Activated CD4-positive, CD25-positive, alpha-beta regulatory T cell (primary cell): ENCODE measurements around the gene MYLK3.

ENCODE experiments used
- DNase-seq, 4 experiments: peaks; one replicate each; lab custom pipeline; 2025; lab: John Stamatoyannopoulos, UW

MYLK3 gene

DNA sequence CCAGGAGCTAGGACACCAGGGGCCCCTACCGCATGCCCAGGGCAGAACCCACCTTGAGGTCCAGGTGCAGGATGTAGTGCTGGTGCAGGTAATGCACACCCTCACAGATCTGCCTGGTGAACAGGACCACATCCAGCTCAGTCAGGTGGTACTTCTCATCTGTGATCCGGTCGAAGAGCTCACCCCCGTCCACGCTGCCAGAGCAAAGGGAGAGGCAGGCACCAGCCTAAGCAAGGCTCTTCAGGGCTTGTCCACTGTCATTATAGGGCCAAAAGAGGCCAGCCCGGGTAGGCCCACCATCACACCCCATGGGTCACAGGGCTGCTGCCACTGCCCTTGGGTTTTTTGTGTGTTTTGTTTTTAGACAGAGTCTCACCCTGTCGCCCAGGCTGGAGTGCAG is 21.0 kb downstream of the MYLK3 start:
- no peak for DNase-seq

DNA sequence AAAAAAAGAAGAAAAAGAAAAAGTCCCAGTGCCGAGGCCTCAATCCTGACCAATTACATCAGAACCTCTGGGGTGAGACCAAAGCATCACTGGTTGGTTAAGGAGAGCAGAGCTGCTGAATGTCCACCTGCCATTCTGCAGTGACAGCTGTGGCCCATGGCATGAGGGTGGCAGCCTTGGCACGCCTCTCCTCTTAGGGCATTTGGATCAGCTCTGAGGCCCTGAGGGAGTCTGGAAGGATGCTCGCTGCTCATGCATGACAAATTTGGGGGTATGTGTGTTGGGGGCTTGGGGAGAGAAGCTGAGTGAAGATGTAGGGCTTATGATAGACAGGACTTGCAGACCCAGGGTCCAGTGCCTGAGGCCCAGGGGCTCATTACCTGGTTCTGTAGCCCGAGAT is 26.3 kb downstream of the MYLK3 start:
- no peak for DNase-seq

DNA sequence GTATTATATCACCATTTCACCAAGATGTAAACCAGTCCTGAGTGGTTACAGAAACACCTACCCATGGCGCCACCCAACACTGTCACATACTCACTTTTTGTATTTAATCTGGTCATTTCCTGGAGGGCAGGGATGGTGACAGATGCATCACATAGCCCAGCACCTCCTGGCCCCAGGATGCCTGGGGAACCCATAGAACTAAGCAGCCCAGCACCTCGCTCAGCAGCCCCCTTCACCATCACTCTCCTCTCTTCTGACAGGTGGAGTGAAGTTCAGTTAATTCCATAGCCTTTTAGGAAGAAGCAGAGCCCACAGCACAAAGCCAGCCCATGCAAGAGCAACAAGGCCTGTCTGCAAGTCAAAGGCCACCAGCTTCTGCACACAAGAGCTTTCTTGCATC is 27.5 kb downstream of the MYLK3 start:
- no peak for DNase-seq

DNA sequence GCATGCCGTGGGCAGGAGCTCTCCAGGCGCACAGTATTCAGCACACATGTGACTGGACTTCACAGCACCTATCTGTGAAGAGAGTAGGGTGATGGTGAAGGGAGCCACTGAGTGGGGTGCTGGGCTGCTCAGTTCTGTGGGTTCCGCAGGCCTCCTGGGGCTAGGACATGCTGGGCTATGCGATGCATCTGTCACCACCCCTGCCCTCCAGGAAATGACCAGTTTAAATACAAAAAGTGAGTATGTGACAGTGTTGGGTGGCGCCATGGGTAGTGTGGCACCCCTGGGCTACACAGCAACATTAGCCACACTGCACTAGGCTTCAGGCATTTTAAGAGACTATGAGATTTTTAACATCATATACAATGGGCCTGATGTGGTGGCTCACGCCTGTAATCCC is 28.6 kb downstream of the MYLK3 start:
- DNase-seq = no peak

DNA sequence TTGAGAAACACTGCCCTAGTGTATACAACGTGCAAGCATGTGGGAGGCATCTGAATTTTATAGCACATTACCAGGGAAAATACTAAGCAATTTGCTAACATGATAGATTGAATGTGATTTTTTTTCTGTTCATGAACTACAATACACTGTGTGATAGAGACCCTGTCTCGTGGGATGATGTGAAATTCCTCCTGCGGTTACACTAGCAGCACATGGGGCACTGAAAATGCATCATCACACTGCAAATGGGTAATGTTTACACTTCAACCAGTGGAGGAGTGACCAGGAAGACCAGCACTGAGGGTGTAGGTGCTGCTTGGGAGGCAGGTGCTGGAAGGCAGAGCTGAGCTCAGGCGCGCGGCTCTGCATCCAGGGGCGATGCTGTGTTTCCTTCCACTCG is 29.9 kb downstream of the MYLK3 start:
- no peak for DNase-seq

DNA sequence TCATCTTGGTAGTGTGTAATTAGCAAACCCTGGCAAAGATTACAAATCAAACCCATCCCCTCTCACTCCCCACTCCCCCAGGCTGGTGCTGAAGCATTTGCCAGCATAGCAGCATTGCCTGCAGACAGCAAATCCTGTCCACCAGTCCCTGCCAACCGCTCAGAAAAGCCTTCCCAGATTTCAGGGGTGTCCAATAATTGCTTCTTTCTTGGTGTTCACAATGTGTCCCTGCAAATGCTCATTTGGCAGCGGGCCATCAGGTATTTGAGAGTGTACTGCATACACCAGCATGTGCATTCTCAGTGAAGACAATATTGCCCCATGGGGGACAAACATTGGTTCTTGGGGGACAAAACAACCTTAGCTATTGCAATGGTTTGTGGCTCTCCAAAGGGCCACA is 30.5 kb downstream of the MYLK3 start:
- no peak for DNase-seq

DNA sequence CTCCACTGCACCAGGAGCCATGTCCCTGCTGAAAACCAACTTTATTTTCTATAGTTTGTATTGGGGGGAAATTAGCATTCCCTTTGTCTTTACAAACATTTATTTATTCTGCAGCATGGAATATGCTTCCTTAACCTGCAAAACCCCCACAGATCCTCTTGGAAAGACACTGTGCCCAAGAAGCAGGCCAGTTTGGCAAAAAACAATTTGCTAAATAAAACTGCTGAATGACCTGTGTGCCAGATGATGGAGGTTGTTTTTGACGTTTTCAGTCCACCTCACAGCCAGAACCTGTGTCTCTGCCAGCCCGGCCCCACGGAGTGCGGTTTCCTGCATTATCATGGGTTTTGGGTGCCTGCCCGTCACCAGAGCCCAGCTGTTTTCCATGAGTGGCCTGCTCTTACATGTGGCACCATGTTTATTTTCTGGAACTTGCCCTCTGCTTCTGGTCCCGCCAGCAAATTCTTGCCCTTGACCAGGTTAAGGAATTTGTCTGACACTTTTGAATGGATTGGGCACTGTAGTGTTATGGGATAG is 32.3 kb downstream of the MYLK3 start:
- no peak for DNase-seq

DNA sequence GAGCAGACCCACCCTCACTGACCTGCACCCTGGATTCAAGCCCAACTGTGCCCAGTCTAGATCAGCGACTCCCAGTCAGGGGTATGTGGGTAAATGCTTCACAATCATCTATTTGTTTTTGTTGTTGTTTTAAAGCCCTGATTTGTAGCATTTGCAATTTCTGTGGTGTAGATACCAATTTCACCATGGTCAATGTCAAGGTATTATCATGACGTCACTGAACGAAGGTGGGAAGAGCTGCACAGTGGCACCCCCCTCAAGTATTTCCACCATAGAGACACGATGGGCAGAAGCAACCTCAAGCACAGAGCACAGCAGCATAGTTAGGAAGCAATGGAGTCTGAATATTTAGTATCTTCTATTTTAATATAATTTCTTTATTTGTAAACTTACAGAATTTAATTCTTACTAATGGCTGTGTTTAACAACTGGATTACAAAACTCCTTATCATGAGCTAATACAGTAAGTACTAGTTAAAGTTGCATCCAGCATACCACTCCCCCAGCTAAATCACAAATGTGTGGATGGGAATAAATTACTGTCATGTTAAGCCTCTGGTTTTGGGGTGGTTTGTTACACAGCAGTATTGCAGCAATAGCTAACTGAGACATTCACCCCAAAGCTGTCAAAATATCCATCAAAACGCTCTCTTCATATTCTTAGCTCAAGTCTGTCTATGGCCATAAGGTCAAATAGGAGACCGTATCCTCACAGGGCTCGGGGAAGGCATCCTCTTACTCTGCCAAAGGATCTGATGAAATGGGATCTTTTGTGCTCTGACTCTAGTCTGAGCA is 33.1 kb downstream of the MYLK3 start:
- DNase-seq = no peak

DNA sequence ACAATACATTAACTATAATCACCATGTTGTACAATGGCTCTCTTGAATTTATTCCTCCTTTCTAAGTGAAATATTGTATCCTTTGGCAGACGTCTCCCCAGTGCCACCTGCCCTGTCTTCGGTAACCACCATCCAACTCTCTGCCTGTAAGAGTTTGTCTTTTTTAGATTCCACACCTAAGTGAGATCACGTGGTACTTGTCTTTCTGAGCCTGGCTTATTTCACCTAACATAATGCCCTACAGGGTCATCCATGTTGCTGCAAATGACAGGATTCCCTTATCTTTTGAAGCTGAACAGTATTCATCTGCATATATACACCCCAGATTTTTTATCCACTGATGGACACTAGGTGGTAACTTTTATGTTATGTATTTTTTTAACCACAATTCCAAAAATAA is 34.5 kb downstream of the MYLK3 start:
- no peak for DNase-seq

DNA sequence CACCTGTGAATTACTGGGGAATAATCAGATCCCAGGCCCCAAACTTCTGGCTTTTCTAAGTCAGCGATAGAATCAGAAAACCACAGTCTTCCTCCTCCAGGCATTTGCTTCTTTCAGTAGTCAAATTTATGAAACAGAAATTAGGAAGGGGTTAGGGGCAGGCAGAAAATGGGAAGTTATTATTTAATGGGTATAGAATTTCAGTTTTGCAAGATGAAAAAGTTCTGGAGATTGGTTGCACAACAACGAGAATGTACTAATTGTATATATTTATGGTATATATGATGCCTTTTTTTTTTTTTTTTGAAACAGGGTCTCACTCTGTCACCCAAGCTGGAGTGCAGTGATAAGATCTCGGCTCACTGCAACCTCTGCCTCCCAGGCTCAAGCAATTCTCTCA is 35.2 kb downstream of the MYLK3 start:
- DNase-seq = no peak

DNA sequence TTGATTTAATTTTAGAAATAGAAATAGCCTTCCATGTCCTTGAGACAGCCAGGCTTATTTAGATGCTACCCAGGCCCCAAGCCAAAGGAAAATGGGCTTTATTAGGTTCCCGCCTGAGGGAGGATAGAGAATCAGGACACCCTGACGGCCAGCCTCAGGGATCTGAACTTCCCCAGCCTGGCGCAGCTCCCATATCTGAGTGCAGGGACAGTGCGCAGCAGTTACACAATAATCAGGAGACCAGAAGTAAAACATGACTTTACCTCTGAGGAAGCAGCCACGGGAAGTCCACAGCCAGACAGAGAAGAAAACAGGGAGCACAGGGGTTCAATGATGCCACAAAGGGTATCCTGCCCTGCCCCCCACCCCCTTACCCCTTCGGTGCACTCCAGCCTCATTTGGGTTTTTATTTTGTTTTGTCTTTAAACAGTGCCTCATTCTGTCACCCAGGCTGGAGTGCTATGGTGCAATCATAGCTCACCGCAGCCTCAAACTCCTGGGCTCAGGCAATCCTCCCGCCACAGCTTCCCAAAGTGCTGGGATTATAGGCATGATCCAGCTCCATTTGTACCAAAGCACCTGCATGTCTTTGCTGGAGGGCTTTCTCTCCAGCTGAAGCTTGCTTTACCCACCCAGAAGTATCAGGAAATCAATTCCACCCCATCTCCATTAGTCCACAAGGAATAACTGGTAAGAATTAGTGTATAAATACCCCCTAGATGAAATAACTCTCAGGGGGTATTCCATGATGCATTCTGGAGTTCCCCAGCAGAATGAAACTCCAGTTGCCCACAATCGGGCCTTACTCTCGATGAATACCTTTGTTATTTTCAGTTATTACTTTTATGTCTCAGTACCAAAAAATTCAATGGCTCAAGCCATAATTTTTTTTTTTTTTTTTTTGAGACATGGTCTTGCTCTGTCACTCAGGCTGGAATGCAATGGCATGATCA is 36.8 kb downstream of the MYLK3 start:
- no peak for DNase-seq

DNA sequence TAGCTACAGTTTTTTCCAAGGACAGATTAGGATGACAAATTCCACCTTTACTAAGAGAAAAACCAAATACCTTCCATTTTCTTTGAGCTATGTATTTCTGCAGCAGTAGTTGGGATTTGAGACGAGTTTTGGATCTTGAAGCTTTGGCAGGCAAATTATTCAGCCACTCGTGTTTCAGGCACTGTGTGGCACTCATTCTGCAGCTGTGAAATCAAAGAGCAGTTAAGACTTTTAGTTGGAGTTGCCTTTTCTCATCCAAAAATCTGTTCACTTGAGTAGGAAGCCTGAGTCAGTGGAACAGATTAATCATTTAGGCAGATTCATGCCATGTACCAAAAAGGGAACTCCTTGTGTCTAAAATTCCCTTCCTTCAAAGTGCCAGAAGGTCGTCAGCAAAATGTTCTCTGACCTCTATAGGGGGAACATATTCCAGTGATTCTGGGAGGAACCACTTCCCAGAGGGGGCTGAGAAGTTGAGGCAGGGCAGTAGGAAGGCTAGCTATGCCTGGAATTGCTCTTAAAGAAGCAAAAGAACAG is 38.6 kb downstream of the MYLK3 start:
- no peak for DNase-seq

DNA sequence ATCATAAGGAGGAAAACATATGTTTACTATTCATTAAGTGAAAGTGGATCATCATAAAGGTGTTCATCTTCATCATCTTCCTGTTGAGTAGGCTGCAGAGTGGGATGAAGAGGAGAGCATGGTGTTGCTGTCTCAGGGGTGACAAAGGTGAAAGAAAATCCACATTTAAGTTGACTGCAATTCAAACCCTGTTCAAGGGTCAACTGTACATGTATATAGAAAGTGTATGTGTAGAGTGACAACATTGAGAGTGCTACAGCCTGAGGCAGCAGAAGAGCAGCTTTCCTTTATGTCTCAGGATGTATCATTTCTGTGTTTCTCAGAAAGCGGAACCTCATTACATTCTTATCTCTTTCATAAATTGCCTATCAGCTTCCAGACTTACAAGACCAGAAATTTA is 41.5 kb downstream of the MYLK3 start:
- no peak for DNase-seq

DNA sequence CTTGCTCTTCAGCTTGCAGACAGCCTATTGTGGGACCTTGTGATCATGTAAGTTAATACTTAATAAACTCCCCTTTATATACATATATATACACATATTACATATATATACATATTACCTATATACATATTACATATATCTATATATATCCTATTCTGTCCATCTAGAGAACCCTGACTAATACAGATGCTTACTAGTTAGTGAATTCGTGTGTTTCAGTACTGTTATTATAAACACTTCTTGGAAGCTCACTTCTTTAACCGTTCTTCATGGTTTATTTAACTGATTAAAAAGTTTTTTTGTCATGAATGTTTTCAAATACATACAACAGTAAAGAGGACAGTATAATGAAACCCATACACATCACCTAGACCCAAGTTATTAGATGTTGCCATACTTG is 46.1 kb downstream of the MYLK3 start:
- DNase-seq = no peak

DNA sequence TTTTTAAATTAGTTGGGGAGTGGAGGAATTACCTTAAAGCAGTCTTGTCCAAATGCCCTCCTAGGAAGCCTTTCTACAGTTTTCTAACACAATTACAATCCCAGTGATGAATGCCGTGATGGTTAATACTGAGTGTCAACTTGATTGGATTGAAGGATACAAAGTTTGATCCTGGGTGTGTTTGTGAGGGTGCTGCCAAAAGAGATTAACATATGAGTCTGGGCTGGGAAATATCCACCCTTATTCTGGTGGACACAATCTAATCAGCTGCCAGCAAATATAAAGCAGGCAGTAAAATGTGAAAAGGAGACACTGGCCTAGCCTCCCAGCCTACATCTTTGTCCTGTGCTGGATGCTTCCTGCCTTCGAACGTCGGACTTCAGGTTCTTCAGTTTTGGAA is 46.5 kb downstream of the MYLK3 start:
- no peak for DNase-seq

DNA sequence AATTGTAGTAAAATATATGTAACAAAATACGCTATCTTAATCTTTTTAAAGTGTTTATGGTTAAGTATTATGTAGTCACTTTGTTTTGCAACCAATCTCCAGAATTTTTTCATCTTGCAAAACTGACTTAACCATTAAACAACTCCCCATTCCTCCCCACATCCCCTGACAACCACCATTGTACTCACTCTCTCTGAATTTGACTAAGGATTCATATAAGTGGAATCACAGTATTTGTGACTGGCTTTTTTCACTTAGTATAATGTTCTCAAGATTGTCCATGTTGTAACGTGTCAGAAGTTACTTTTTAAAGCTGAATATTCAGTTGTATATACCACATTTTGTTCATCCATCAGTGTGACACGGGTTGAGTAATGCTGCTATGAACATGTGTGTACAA is 48.1 kb downstream of the MYLK3 start:
- DNase-seq = no peak

DNA sequence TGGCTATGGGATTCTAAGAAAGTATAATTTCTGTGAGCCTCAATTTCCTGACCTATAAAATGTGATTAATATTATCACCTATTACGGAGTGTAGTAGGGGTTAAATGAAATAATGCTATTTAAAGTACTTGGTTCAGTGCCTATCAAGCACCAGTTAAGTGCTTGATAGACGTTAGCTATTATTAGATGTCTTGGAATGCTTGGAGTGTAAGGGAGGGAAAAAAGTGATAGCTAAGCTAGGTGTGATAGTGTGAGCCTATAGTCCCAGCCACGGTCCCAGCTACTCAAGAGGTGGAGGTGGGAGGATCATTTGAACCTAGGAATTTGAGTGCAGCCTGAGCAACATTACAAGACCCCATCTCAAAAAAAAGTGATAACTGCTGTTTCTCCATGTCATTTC is 51.2 kb downstream of the MYLK3 start:
- DNase-seq = no peak

DNA sequence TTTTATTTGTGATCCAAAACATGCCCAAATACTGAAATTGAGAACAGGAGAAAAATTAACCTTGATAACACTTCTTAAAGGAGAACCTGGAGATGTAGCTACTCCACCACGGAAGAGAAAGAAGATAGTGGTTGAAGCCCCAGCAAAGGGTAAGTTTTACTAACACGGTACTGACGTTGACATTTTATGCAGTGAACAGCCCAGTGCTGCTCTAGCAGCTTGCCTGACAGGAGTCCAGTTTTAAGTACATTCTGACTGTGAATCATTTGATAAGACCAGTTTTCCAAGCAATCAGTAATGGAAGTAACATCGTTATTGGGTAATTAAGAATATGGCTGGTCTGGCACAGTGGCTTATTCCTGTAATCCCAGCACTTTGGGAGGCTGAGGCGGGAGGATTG is 52.2 kb downstream of the MYLK3 start:
- no peak for DNase-seq

DNA sequence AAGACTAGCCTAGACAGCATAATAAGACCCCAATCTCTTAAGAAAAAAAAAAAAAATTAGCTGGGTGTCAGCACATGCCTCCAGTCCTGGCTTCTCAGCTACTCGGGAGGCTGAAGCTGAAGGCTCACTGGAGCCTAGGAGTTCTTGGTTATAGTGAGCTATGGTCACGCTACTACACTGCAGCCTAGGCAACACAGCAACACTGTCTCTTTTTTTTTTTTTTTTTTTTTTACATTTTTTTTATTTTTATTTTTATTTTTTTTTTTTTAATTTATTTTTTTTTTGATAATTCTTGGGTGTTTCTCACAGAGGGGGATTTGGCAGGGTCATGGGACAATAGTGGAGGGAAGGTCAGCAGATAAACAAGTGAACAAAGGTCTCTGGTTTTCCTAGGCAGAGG is 54.5 kb downstream of the MYLK3 start:
- no peak for DNase-seq

DNA sequence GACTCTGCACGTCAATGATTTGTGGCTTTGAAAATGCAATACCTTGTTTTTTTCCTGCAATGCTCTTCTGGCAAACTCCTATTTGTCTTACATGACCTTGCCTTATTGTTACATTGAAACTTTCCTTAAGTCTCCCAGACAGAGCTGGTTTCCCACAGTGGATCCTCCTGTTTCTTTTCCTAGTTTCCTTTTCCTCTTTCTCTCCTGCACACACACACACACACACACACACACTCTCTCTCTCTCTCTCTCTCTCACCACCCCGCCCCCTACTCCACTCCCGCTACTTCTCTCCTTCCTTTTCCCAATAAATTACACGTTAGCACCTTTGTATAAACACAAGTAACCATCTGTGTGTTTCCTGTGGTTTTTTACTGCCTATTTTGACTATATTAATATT is 56.4 kb downstream of the MYLK3 start:
- DNase-seq = no peak

DNA sequence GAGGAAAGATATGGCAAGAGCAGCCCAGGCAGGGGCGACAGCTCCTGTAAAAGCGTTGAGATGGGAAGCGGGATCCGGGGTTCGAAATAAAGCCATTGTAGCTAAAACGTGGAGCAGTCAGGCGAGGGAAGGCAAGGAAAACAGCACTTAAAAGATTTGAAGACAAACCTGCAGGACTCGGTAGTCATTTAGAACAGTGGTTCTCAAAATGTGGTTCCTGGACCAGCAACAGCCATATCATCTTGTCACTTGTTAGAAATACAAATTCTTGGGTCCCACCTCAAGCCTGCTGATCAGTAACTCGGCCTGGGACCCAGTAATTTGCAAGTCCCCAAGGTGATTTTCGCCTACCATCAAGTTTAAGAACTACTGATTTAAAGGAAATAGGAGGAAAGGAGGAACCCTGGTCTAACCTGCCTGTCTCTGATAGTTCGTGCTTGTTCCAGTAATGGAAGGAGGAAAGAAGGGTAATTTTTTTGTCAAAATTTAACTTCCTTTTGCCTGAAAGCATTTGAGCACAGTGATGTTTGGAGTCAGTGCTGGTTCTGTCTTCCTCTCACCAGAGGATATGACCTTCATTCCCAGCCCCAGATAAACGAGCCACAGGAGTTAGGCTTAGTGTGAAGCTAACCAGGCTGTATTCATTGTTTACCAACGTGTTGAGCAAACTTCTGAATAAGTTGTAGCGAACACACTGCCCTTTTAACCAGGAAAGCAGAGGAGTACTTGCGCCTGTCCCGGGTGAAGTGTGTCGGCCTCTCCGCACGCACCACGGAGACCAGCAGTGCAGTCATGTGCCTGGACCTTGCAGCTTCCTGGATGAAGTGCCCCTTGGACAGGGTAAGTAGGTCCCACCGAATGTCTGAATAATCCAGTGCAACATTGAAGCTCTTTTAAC is 57.6 kb downstream of the MYLK3 start:
- DNase-seq = no peak
